Sigmoid colon (tissue), 4 donors: ENCODE results near the gene YTHDF1.

Source experiments
- EP300 ChIP-seq, 4 donors: sonication (generic); formaldehyde crosslinking; IDR thresholded peaks; one replicate each; pipeline ENCODE4 v1.6.1; 2017; ENCODE audit warnings: antibody characterized with exemption in 4 of 4
- POLR2A ChIP-seq, 2 donors: fragments of 450-650 bp; IDR thresholded peaks; one replicate each; pipeline ENCODE4 v1.6.1; 2016; ENCODE audit warnings: antibody characterized with exemption in 2 of 2, mild to moderate bottlenecking in 2 of 2, moderate library complexity in 2 of 2
- POLR2AphosphoS5 ChIP-seq, 4 donors: sonication (generic); formaldehyde crosslinking; IDR thresholded peaks; one replicate each; pipeline ENCODE4 v1.6.1; 2017; ENCODE audit warnings: antibody characterized with exemption in 4 of 4
- TF ChIP-seq, protein P1 (sequence below), 4 experiments: fragments of 450-650 bp in 3 of 4; fragments of 200-600 bp in 1 of 4; IDR thresholded peaks; one replicate each; pipeline ENCODE4 v1.5.1; 2016 to 2019; ENCODE audit warnings: antibody characterized with exemption in 4 of 4, mild to moderate bottlenecking in 3 of 4, moderate library complexity in 2 of 4

DNA sequence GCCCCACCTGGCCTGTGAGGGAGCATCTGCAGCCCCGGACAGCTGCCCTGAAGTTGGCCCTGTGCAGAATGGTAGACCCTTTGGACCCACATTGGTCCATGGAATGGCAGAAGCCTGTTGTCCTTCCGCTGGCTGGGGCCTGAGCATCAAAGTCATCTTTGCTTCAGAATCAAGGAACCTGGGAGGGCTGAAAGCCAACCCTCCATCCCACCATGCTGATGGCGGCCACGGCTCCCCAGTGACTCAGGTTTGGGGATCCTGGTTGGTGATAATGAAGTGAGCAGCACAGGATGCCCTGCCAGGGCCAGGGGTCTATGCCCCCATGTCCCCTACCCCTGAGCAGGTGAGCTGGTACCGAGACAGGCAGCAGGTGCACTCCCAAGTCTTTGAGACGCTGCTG lies 52.8 kb downstream of the YTHDF1 start:
- no peak for TF ChIP-seq POLR2AphosphoS5 (IDR thresholded peaks at IDR 0.05)
- no peak for TF ChIP-seq POLR2A (IDR thresholded peaks at IDR 0.05)
- TF ChIP-seq, protein P1, sequence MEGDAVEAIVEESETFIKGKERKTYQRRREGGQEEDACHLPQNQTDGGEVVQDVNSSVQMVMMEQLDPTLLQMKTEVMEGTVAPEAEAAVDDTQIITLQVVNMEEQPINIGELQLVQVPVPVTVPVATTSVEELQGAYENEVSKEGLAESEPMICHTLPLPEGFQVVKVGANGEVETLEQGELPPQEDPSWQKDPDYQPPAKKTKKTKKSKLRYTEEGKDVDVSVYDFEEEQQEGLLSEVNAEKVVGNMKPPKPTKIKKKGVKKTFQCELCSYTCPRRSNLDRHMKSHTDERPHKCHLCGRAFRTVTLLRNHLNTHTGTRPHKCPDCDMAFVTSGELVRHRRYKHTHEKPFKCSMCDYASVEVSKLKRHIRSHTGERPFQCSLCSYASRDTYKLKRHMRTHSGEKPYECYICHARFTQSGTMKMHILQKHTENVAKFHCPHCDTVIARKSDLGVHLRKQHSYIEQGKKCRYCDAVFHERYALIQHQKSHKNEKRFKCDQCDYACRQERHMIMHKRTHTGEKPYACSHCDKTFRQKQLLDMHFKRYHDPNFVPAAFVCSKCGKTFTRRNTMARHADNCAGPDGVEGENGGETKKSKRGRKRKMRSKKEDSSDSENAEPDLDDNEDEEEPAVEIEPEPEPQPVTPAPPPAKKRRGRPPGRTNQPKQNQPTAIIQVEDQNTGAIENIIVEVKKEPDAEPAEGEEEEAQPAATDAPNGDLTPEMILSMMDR (IDR thresholded peaks at IDR 0.05), result no peak
- TF ChIP-seq EP300 (IDR thresholded peaks at IDR 0.05), result no peak
